ENCODE measurements around the gene SEPTIN3.

SEPTIN3 gene, protein sequence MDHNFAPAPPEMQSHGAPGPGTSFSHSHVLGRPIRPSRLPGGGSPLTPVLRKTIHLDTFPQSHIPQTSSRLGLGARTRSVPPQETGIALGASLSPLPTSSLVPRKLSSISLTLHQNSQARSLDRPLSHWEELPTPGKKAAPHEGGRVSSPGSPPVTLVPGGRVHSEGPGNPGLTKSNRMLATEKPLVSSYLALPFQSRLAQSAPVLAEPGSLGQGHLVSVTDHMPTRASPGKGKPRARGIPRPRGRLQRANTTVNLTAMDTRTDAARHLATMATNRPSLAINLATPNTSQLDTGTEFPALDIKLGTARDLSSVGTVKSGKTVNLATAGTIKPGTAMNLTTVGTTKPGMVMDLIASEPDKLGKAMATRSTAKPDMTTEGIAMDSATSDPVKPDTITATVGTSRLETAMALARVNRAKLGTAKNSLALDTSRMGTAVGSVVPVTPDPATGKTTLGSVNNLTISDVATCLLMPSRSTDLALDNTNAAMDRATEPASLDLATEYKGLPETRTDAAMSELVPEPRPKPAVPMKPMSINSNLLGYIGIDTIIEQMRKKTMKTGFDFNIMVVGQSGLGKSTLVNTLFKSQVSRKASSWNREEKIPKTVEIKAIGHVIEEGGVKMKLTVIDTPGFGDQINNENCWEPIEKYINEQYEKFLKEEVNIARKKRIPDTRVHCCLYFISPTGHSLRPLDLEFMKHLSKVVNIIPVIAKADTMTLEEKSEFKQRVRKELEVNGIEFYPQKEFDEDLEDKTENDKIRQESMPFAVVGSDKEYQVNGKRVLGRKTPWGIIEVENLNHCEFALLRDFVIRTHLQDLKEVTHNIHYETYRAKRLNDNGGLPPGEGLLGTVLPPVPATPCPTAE

DNA sequence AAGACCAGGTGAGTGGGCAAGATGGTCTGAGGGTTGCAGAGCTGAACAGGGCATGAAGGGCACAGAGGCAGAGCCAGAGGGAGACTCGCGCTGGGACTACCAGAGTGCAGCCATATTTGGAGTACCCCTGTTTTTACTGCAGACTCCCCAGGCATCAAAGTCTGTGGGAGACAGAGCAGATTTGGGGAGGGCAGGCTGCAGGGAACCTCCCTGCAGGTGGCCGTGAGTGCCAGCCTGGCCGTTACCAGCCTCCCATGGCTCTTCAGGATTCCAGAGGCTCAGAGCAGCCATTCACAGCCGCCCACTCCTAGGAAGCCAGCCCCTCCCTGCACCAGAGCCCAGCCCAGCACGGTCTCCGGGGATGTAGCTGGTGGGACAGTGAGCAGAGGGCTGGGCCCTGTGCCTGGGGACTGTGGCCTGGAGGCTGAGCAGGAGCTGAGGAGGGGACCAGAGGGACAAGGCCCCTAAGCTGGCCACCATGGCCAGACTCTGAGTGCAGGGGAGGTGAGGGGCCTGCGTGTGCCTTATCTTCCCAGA is at the start of gene SEPTIN3:
Gene SEPTIN3, plus strand, starts transcription at position 334 of the 537 bp plus-strand sequence. CDS start 2,050 bp downstream, outside the sequence.
- no peak for DNase-seq (ENCODE audit: low read depth)
- TF ChIP-seq, protein P1, sequence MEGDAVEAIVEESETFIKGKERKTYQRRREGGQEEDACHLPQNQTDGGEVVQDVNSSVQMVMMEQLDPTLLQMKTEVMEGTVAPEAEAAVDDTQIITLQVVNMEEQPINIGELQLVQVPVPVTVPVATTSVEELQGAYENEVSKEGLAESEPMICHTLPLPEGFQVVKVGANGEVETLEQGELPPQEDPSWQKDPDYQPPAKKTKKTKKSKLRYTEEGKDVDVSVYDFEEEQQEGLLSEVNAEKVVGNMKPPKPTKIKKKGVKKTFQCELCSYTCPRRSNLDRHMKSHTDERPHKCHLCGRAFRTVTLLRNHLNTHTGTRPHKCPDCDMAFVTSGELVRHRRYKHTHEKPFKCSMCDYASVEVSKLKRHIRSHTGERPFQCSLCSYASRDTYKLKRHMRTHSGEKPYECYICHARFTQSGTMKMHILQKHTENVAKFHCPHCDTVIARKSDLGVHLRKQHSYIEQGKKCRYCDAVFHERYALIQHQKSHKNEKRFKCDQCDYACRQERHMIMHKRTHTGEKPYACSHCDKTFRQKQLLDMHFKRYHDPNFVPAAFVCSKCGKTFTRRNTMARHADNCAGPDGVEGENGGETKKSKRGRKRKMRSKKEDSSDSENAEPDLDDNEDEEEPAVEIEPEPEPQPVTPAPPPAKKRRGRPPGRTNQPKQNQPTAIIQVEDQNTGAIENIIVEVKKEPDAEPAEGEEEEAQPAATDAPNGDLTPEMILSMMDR (conservative IDR thresholded peaks at IDR 0.05; ENCODE audit: low read depth, low read length): no peak
- H3K4me3 ChIP-seq (ENCODE audit: low read length): no peak within 1 kb of the TSS

DNA sequence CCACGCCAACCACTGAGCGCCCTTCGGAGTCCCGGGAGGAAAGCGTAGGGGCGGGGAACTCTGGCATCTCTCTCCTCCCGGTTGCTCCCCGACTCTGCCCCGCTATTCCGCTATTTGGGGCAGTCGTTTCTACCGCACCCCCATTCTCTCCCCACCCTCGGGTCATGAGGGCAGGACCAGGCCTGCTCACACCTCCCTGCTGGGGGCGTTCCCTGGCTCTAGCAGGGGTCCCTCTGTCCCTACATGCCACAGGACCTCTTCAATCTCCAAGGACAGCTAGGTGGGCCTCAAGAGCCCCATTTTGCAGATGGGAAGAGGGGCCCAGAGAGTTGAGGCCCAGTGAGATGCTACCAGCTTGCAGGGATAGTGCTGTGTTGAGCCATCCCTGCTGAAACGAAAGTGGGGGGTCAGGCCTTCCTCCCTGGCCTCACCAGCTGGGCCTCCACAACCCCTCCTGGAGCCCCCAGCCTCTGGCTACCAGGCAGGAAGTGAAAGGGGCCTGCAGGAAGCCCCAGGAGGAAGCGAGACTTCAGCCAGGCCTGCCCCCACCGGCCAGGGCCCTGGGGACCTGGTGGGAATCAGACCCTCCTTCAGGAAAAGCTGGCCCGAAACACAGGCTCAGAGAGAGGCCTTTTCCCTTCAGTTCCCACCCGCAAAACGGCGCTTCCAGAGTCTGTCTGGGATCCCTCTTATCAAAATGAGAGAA is 48.8 kb upstream of the SEPTIN3 start:
- TF ChIP-seq, protein P1 (conservative IDR thresholded peaks at IDR 0.05; ENCODE audit: low read depth, low read length): no peak
- H3K4me3 ChIP-seq (ENCODE audit: low read length): no peak overlapping the region
- no peak for DNase-seq (ENCODE audit: low read depth)

DNA sequence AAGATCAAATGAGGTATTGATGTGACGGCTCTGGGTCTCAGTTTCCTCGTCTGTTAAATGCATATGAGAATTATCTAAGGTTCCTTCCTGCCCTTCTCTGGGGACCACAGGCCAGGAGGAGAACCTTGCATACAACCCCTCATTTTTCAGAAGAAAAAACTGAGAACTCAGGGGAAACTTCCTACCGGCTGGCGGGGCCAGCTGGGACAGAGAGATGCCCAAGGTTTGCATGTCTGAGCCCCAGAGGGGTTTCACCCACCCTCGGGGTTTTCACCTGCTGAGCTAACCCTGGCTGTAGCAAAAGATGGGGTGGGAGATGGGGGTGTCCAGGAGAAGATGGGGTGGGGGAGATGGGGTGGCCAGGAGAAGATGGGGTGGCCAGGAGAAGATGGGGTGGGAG is 46.9 kb upstream of the SEPTIN3 start:
- DNase-seq (ENCODE audit: low read depth): no peak
- TF ChIP-seq, protein P1 (conservative IDR thresholded peaks at IDR 0.05; ENCODE audit: low read depth, low read length): no peak
- no peak overlapping the region for H3K4me3 ChIP-seq (ENCODE audit: low read length)

DNA sequence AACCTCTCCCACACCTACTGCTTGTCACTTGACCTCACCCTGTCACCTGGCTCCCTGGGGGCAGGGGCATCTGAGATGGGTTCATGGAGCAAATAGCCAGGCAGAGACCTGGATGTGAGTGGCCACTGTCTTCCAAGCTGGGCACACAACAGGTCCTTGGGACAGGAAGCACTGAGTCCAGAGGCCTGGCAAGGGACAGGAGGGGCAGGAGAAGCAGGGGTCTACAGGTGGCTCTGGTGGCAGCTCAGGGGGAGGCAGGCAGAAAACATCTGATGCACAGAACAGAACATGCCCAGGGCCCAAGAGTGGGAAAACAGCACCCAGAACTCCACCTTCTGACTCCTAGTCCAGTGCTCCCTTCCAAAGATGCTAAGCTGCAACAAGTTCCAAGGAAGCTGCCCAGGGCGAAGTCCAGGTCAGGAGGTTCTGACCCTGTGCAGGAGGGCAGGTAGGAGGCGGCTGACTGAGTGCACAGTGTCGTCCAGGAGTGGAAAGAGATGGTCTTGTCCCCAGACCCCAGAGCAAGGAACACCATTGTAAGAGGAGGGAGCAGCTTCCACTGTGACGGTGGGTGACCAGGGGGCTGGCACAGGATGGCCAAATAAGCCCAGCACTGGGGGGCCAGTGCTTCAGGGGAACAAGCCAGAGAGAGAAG is 46.2 kb upstream of the SEPTIN3 start:
- DNase-seq (ENCODE audit: low read depth): no peak

DNA sequence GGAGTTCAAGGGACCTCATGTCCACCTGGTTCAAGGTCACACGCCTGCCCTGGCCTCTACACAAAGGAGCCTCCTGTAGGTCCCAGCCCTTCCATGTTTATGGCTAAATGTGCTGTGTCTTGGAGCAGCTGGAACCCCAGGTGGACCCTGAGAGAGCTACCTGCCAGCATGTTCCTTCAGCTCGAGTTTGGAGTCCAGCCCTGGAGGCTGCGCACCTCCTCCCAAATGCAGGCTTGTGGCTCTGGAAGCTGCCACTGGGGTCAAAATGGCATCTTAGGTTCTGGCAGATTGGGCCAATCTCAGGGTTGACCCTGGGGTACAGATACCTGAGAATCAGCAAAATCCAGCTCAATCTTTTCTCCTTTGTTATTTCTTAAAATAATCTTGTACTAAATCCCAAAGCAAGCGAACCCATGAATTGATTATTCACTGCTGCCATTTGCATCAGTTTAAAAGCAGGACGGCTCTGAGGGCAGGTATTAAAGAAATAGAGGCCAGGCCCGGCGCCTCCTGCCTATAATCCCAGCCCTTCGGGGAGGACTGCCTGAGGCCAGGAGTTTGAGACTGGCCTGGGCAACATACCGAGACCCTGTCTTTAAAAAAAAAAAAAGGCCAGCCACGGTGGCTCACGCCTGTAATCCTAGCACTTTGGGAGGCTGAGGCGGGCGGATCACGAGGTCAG is 45.5 kb upstream of the SEPTIN3 start:
- TF ChIP-seq, protein P1 (conservative IDR thresholded peaks at IDR 0.05; ENCODE audit: low read depth, low read length): no peak
- DNase-seq (ENCODE audit: low read depth): no peak
- H3K4me3 ChIP-seq (ENCODE audit: low read length): no peak overlapping the region

More for the DNA sequence above, 46.2 kb upstream of the SEPTIN3 start:
- TF ChIP-seq, protein P1 (conservative IDR thresholded peaks at IDR 0.05; ENCODE audit: low read depth, low read length): no peak
- H3K4me3 ChIP-seq (ENCODE audit: low read length): no peak overlapping the region

Measured in retinal pigment epithelial cell (primary cell).